Mesenchymal stem cell (in vitro differentiated cells and primary cell): ENCODE data around the gene GHR.

Experiments used
- DNase-seq: peaks from one replicate; pipeline ENCODE4 v3.0.0-alpha.2; 2013
- H2AFZ ChIP-seq: one replicate; pipeline ENCODE4 v1.6.1; 2013; ENCODE audit warnings: low read depth, mild to moderate bottlenecking, control low read depth, inconsistent platforms, low read length, moderate library complexity
- H2AK5ac ChIP-seq: 2 replicates; pipeline ENCODE4 v1.6.1; 2013; ENCODE audit warnings: low read length, moderate library complexity, mild to moderate bottlenecking, inconsistent platforms; ENCODE audit not compliant: severe bottlenecking
- H2BK120ac ChIP-seq: one replicate; pipeline ENCODE4 v1.6.1; 2013; ENCODE audit warnings: low read depth, mild to moderate bottlenecking, inconsistent platforms, low read length, moderate library complexity
- H2BK12ac ChIP-seq, 2 experiments: one replicate each; pipeline ENCODE4 v1.6.1; 2013; ENCODE audit warnings: inconsistent platforms in 2 of 2, low read length in 2 of 2, mild to moderate bottlenecking in 2 of 2, moderate library complexity in 2 of 2, control low read depth in 1 of 2
- H2BK15ac ChIP-seq: one replicate; pipeline ENCODE4 v1.6.1; 2013; ENCODE audit warnings: mild to moderate bottlenecking, low read depth, inconsistent platforms; ENCODE audit not compliant: poor library complexity, severe bottlenecking
- H2BK5ac ChIP-seq: 2 replicates; pipeline ENCODE4 v1.6.1; 2013; ENCODE audit warnings: low read depth, mild to moderate bottlenecking, low read length, control low read depth, inconsistent platforms; ENCODE audit not compliant: poor library complexity, severe bottlenecking
- H3K14ac ChIP-seq, 2 experiments: one replicate each; pipeline ENCODE4 v1.6.1; 2013; ENCODE audit warnings: inconsistent platforms in 2 of 2, low read length in 2 of 2, control low read depth in 1 of 2, mild to moderate bottlenecking in 1 of 2, moderate library complexity in 1 of 2
- H3K18ac ChIP-seq, 2 experiments: one replicate each; pipeline ENCODE4 v1.6.1; 2013; ENCODE audit warnings: inconsistent platforms in 2 of 2, low read length in 2 of 2, control low read depth in 1 of 2, low read depth in 1 of 2, mild to moderate bottlenecking in 1 of 2
- H3K23ac ChIP-seq, 2 experiments: one replicate each; pipeline ENCODE4 v1.6.1; 2013; ENCODE audit warnings: inconsistent platforms in 2 of 2, low read length in 2 of 2, mild to moderate bottlenecking in 2 of 2, moderate library complexity in 2 of 2, control low read depth in 1 of 2
- H3K27ac ChIP-seq: 2 replicates; pipeline ENCODE4 v1.5.1; 2013; ENCODE audit warnings: mild to moderate bottlenecking, moderate library complexity, low read length, control low read depth, inconsistent platforms; ENCODE audit not compliant: poor library complexity, severe bottlenecking
- H3K27me3 ChIP-seq, 2 experiments: 2 replicates each; pipeline versions ENCODE4 v1.6.1 to v1.7.0; 2013; ENCODE audit warnings: low read length in 2 of 2, mild to moderate bottlenecking in 2 of 2, moderate library complexity in 2 of 2, control low read depth in 1 of 2, inconsistent platforms in 1 of 2; ENCODE audit not compliant: control insufficient read depth in 1 of 2, insufficient read depth in 1 of 2
- H3K36me3 ChIP-seq, 2 experiments: 2 replicates each; pipeline versions ENCODE4 v1.6.1 to v1.7.0; 2013; ENCODE audit warnings: low read length in 2 of 2, control low read depth in 1 of 2, inconsistent platforms in 1 of 2, low read depth in 1 of 2, mild to moderate bottlenecking in 1 of 2; ENCODE audit not compliant: insufficient read depth in 2 of 2, control insufficient read depth in 1 of 2
- H3K4ac ChIP-seq, 2 experiments: one replicate each; pipeline ENCODE4 v1.6.1; 2013; ENCODE audit warnings: inconsistent platforms in 2 of 2, low read length in 2 of 2, mild to moderate bottlenecking in 2 of 2, moderate library complexity in 2 of 2, control low read depth in 1 of 2, low read depth in 1 of 2
- H3K4me1 ChIP-seq: 2 replicates; pipeline ENCODE4 v1.6.1; 2013; ENCODE audit warnings: low read depth, low read length, control low read depth; ENCODE audit not compliant: control insufficient read depth, insufficient read depth
- H3K4me2 ChIP-seq: 2 replicates; pipeline ENCODE4 v1.6.1; 2013; ENCODE audit warnings: low read length, mild to moderate bottlenecking, inconsistent platforms; ENCODE audit not compliant: poor library complexity, severe bottlenecking
- H3K4me3 ChIP-seq, 2 experiments: 2 replicates each; pipeline versions ENCODE4 v1.5.1 to v1.7.0; 2013; ENCODE audit warnings: low read length in 2 of 2, mild to moderate bottlenecking in 2 of 2, control low read depth in 1 of 2, low read depth in 1 of 2; ENCODE audit not compliant: insufficient read depth in 1 of 2
- H3K79me1 ChIP-seq: replicated peaks from 2 replicates; pipeline ENCODE4 v1.6.1; 2013; ENCODE audit warnings: mild to moderate bottlenecking, control low read depth, low read length, inconsistent platforms; ENCODE audit not compliant: poor library complexity, severe bottlenecking
- H3K9ac ChIP-seq: 2 replicates; pipeline ENCODE4 v1.7.0; 2013; ENCODE audit warnings: mild to moderate bottlenecking, low read length, moderate library complexity
- H3K9me3 ChIP-seq: 2 replicates; pipeline ENCODE4 v1.7.0; 2013; ENCODE audit warnings: mild to moderate bottlenecking, low read length; ENCODE audit not compliant: control insufficient read depth
- H4K8ac ChIP-seq: one replicate; pipeline ENCODE4 v1.6.1; 2013; ENCODE audit warnings: inconsistent platforms, mild to moderate bottlenecking, low read length, moderate library complexity
- H4K91ac ChIP-seq: one replicate; pipeline ENCODE4 v1.6.1; 2013; ENCODE audit warnings: mild to moderate bottlenecking, low read length, inconsistent platforms
- WGBS: methylation state at CpG from one replicate; pipeline ENCODE4 v1.1.7; 2013; ENCODE audit warnings: mixed read lengths; 5-methylcytosine and 5-hydroxymethylcytosine counted together

GHR gene

DNA sequence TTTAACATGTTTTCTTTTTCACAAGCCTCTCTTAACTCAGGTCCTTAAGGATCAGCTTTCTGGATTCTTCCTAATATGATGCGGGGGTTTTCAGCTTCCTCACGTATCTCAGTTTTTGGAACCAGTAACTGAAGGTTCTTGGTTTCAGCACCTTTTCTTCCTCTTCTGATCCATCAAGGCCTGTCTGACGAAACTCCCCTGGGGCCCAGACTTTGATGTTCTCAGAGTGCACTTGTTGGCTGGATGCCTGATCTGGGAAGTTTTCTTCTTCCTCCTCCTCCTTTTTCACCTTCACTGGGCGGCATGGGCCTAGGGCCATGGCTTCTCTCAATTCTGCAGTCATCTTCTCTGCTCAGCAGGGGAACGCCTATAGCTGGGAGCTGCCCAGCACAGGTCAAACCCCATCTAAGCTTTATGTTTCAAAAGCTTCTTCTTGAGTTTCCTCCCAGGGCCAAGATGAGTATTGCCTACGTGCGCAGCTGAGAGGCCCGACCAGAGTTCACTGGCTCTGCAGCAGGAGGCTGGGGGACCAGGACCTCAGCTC, 44.8 kb downstream of the GHR start:
- H3K27ac ChIP-seq, result no peak overlapping the region
- no peaks in the 10 kb centered on the region for H3K9me3 ChIP-seq
- no peaks in the 10 kb centered on the region for H3K36me3 ChIP-seq
- no peak overlapping the region for H3K4me2 ChIP-seq
- H3K27me3 ChIP-seq, result no peaks in the 10 kb centered on the region
- H3K14ac ChIP-seq, result no peak overlapping the region
- 97% methylated on average over 8 of the region's 8 CpGs for WGBS
- H2AK5ac ChIP-seq, result no peak overlapping the region
- H2AFZ ChIP-seq, result no peak overlapping the region
- no peak overlapping the region for H2BK15ac ChIP-seq
- DNase-seq, result no peak
- H3K4ac ChIP-seq, result no peak overlapping the region
- H3K4me3 ChIP-seq, result no peak overlapping the region
- H4K91ac ChIP-seq, result no peak overlapping the region
- H4K8ac ChIP-seq, result no peak overlapping the region
- no peaks in the 10 kb centered on the region for H3K79me1 ChIP-seq
- H3K4me1 ChIP-seq, result no peaks in the 10 kb centered on the region
- no peak overlapping the region for H3K18ac ChIP-seq
- H2BK120ac ChIP-seq, result no peak overlapping the region
- H3K9ac ChIP-seq, result no peak overlapping the region
- no peak overlapping the region for H2BK12ac ChIP-seq
- no peak overlapping the region for H3K23ac ChIP-seq
- H2BK5ac ChIP-seq, result no peak overlapping the region

DNA sequence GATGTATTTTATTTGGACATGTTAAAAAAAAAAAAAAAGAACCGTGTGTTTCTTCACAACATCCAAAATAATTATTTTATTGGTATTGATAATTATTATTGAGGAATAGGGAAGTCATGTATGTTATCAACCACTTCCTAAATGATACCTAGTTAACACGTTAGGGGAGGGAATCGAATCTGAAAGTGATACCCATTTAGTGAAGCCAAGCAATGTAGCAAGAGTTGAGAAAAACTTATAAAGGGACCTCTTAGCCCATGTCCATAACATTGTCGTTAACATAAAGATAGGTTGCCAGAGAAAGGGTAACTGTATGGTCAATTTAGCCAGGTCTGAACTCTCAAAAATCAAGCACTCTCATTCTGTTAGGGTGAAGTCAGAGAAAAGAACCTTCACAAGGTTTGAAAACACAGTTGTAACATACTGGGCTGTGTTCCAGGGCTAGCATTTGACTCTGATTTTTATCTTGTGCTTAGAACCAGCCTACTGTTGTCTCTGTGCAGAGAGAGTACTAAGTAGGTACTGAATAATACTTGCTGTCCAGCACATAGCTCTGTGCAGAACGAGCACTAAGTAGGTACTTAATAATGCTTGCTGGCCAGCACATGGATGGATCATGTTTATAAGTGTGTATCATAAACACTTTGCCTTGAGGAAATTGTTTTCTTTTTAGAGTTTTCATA, 60.4 kb downstream of the GHR start:
- H2BK120ac ChIP-seq, result no peak overlapping the region
- H4K91ac ChIP-seq, result no peak overlapping the region
- 81% methylated on average over 3 of the region's 5 CpGs for WGBS
- no peak for DNase-seq
- H3K9ac ChIP-seq, result no peak overlapping the region
- no peak overlapping the region for H2BK15ac ChIP-seq
- no peak overlapping the region for H2AFZ ChIP-seq
- H2BK12ac ChIP-seq, result no peak overlapping the region
- H3K4me2 ChIP-seq, result no peak overlapping the region
- H3K9me3 ChIP-seq, result no peaks in the 10 kb centered on the region
- H2BK5ac ChIP-seq, result no peak overlapping the region
- no peak overlapping the region for H3K18ac ChIP-seq
- no peaks in the 10 kb centered on the region for H3K36me3 ChIP-seq
- H4K8ac ChIP-seq, result no peak overlapping the region
- H3K4me1 ChIP-seq, result no peaks in the 10 kb centered on the region
- H3K27ac ChIP-seq, result no peak overlapping the region
- H3K79me1 ChIP-seq, result no peaks in the 10 kb centered on the region
- no peak overlapping the region for H2AK5ac ChIP-seq
- H3K23ac ChIP-seq, result no peak overlapping the region
- H3K14ac ChIP-seq, result no peak overlapping the region
- no peaks in the 10 kb centered on the region for H3K27me3 ChIP-seq
- H3K4ac ChIP-seq, result no peak overlapping the region
- H3K4me3 ChIP-seq, result no peak overlapping the region

DNA sequence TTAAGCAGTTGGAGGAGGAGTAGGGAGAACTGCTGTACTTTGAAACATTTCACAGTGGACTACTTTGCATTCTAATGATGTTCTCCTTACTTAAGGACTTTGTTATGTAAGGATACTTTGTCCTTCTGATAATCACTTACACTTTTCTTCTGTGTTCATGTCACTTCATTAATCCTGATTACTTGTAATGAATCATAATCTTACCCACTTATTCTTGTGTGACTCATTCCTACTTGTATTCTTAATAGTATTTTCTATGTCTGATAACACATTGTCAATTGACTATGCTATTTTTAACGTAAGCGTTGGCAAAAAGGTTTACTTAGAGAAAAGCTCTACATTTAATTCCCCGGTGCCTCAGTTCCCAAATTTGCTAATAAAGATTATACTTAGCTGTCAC, 63.8 kb downstream of the GHR start:
- Histone ChIP-seq H2AFZ (no peak overlapping the region), H3K27ac (no peak overlapping the region), H3K9me3 (no peaks in the 10 kb centered on the region), H3K27me3 (no peaks in the 10 kb centered on the region), H3K79me1 (no peaks in the 10 kb centered on the region), H4K8ac (no peak overlapping the region), H2AK5ac (no peak overlapping the region), H3K4ac (no peak overlapping the region), H4K91ac (no peak overlapping the region), H2BK120ac (no peak overlapping the region), H3K23ac (no peak overlapping the region), H3K4me2 (no peak overlapping the region), H3K18ac (no peak overlapping the region), H2BK5ac (no peak overlapping the region), H2BK12ac (no peak overlapping the region), H2BK15ac (no peak overlapping the region), H3K36me3 (no peaks in the 10 kb centered on the region), H3K9ac (no peak overlapping the region), H3K4me3 (no peak overlapping the region), H3K4me1 (no peaks in the 10 kb centered on the region), H3K14ac (no peak overlapping the region)
- DNase-seq, result no peak
- WGBS, result 100% methylated on average over 2 of the region's 3 CpGs

DNA sequence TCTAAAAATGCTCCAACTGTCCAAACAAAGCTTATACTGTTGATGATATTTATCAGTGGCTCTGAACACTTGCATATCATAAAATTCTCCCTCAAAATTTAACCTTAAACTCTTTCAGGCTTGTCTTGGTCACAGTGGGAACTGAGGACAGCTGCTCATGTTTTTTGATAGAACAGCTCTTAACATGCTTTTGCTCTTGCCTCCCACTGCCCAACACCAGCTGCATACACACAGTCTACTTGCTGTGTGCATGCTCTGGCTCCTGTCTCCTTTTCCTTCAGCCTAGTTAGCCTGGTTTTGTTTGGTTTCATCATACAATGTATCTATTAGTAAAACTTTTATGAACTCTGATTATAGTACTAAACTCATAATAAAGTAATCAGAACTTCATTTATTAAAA, 64.6 kb downstream of the GHR start:
- H2AFZ ChIP-seq, result no peak overlapping the region
- no peak overlapping the region for H3K4me2 ChIP-seq
- no peak overlapping the region for H2BK120ac ChIP-seq
- no peaks in the 10 kb centered on the region for H3K4me1 ChIP-seq
- H4K8ac ChIP-seq, result no peak overlapping the region
- H2BK5ac ChIP-seq, result no peak overlapping the region
- H3K27me3 ChIP-seq, result no peaks in the 10 kb centered on the region
- H3K9me3 ChIP-seq, result no peaks in the 10 kb centered on the region
- H2AK5ac ChIP-seq, result no peak overlapping the region
- H3K18ac ChIP-seq, result no peak overlapping the region
- no peak overlapping the region for H3K9ac ChIP-seq
- H4K91ac ChIP-seq, result no peak overlapping the region
- H3K23ac ChIP-seq, result no peak overlapping the region
- no peaks in the 10 kb centered on the region for H3K79me1 ChIP-seq
- no peak overlapping the region for H2BK15ac ChIP-seq
- no peak for DNase-seq
- no peak overlapping the region for H2BK12ac ChIP-seq
- no peak overlapping the region for H3K4me3 ChIP-seq
- H3K14ac ChIP-seq, result no peak overlapping the region
- no peak overlapping the region for H3K27ac ChIP-seq
- no peak overlapping the region for H3K4ac ChIP-seq
- no peaks in the 10 kb centered on the region for H3K36me3 ChIP-seq
